HFFc6 (cell line): ENCODE results near the gene ARID5B. TPM values are rescaled to one million over a fixed set of nuclear protein-coding genes. Genes with fewer than 3 reads are reported as not detected.
A peak's percentile ranks its signal among the peaks of the same experiment; 100 is the strongest.

Experiments
- DNase-seq: peaks from one replicate; pipeline ENCODE4 v3.0.0-alpha.2; 2018
- H3K27ac Mint-ChIP-seq: 2 replicates; pipeline ENCODE4 v1.8.0; 2020; ENCODE audit warnings: mild to moderate bottlenecking, mixed read lengths
- H3K27me3 Mint-ChIP-seq: 2 replicates; pipeline ENCODE4 v1.8.0; 2021; ENCODE audit warnings: mild to moderate bottlenecking, moderate library complexity, mixed read lengths; ENCODE audit not compliant: insufficient read depth
- H3K36me3 Mint-ChIP-seq: 2 replicates; pipeline ENCODE4 v1.8.0; 2021; ENCODE audit warnings: low read depth, mixed read lengths
- H3K4me1 Mint-ChIP-seq: 2 replicates; pipeline ENCODE4 v1.8.0; 2020; ENCODE audit warnings: low read depth, mixed read lengths
- H3K4me3 Mint-ChIP-seq: 2 replicates; pipeline ENCODE4 v1.8.0; 2020; ENCODE audit warnings: mild to moderate bottlenecking, moderate library complexity, mixed read lengths
- H3K9me3 Mint-ChIP-seq: 2 replicates; pipeline ENCODE4 v1.8.0; 2020; ENCODE audit warnings: mild to moderate bottlenecking, mixed read lengths
- long read RNA-seq: library from polyadenylated mRNA; unstranded; transcript quantifications from one replicate; pipeline ENCODE4 v2.0.0, GENCODE V29; 2019
- total RNA-seq, 6 experiments: library from RNA; stranded (reverse); fragmentation: NEBNext Ultra II Directional; extraction: Animal tissue kit (Norgen Biotek cat#: 25700); gene quantifications; 2 replicates in 1 of 6; 3 replicates in 5 of 6; pipeline ENCODE4 v1.2.3, GENCODE V29; 2021
- TF ChIP-seq, protein P1 (sequence below): fragments of 200-600 bp; sonication (generic); IDR thresholded peaks from 2 replicates; pipeline ENCODE4 v1.5.0; 2021; ENCODE audit warnings: antibody characterized with exemption, mild to moderate bottlenecking

The ARID5B gene
- 100 to 1,000 TPM; 102 to 142 (median 131) TPM for total RNA-seq
- long read RNA-seq, full-length matches to known transcripts = 5 of 396 reads
- long read RNA-seq, partial matches to known transcripts = 171 of 396 reads
- long read RNA-seq, other reads (novel, unspliced or antisense) = 220 of 396 reads

- Mint-ChIP-seq H3K27ac (peak within 1 kb of the TSS; percentile 96), H3K36me3 (peaks cover 15% of the 10 kb centered on the region), H3K9me3 (no peaks in the 10 kb centered on the region), H3K4me1 (peaks cover 59% of the 10 kb centered on the region), H3K27me3 (peaks cover 2% of the 10 kb centered on the region), H3K4me3 (peak within 1 kb of the TSS; percentile 93)
- DNase-seq = peak; percentile 51
- TF ChIP-seq, protein P1, sequence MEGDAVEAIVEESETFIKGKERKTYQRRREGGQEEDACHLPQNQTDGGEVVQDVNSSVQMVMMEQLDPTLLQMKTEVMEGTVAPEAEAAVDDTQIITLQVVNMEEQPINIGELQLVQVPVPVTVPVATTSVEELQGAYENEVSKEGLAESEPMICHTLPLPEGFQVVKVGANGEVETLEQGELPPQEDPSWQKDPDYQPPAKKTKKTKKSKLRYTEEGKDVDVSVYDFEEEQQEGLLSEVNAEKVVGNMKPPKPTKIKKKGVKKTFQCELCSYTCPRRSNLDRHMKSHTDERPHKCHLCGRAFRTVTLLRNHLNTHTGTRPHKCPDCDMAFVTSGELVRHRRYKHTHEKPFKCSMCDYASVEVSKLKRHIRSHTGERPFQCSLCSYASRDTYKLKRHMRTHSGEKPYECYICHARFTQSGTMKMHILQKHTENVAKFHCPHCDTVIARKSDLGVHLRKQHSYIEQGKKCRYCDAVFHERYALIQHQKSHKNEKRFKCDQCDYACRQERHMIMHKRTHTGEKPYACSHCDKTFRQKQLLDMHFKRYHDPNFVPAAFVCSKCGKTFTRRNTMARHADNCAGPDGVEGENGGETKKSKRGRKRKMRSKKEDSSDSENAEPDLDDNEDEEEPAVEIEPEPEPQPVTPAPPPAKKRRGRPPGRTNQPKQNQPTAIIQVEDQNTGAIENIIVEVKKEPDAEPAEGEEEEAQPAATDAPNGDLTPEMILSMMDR = no peak
These were observed at the start of gene ARID5B for GRCh38 chr10:61900829-61901792. Gene ARID5B, plus strand, starts transcription at chr10:61901699. Its CDS starts 11 bp downstream, at chr10:61901710.

DNA sequence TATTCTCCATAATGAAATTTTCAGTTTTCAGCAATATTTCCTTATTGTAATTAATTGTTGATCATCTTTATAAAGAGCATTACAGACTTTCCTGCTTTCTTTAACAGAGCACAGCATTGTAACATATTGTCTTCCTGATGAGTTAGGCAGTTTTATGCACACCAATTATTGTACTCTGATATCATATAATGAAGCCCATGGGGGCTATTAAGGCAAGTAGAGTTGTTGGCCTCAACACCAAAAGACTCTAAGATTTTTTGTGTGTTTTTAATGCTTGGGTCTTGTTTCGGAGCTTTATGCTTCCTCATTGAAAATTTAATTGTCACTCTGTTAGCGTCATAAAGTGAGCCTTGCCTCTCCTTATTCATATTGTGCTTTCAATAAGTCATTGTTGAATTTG lies 49.2 kb upstream of the ARID5B start:
- Mint-ChIP-seq H3K9me3 (no peaks in the 10 kb centered on the region), H3K4me1 (peaks cover 14% of the 10 kb centered on the region), H3K36me3 (no peaks in the 10 kb centered on the region), H3K27ac (no peak overlapping the region), H3K4me3 (no peak overlapping the region), H3K27me3 (peaks cover under 1% of the 10 kb centered on the region; the same call in 1 of the 2 replicates)
- TF ChIP-seq, protein P1 = no peak
- DNase-seq = no peak

- H3K27ac Mint-ChIP-seq = no peak overlapping the region
- DNase-seq = no peak
- peaks cover 12% of the 10 kb centered on the region; the same call in 1 of the 2 replicates for H3K4me1 Mint-ChIP-seq
- H3K27me3 Mint-ChIP-seq = peaks cover 2% of the 10 kb centered on the region; the same call in 1 of the 2 replicates
- H3K36me3 Mint-ChIP-seq = 0 out of 2 replicates have a peak, but pooled peaks cover 5% of the 10 kb centered on the region
- TF ChIP-seq, protein P1 = no peak
- H3K4me3 Mint-ChIP-seq = no peak overlapping the region
- no peaks in the 10 kb centered on the region for H3K9me3 Mint-ChIP-seq
These were observed 45.7 kb upstream of the ARID5B start for GRCh38 chr10:61855771-61856170.

GRCh38 chr10:61857746-61858145 lies 43.8 kb upstream of the ARID5B start:
- Mint-ChIP-seq H3K27ac (no peak overlapping the region), H3K4me1 (peaks cover 16% of the 10 kb centered on the region; the same call in 1 of the 2 replicates), H3K9me3 (no peaks in the 10 kb centered on the region), H3K36me3 (0 out of 2 replicates have a peak, but pooled peaks cover 5% of the 10 kb centered on the region), H3K27me3 (peaks cover 2% of the 10 kb centered on the region; the same call in 1 of the 2 replicates), H3K4me3 (no peak overlapping the region)
- DNase-seq = no peak
- TF ChIP-seq, protein P1 = no peak

- H3K4me3 Mint-ChIP-seq = no peak overlapping the region
- peaks cover 2% of the 10 kb centered on the region; the same call in 1 of the 2 replicates for H3K27me3 Mint-ChIP-seq
- H3K9me3 Mint-ChIP-seq = no peaks in the 10 kb centered on the region
- no peak overlapping the region for H3K27ac Mint-ChIP-seq
- H3K4me1 Mint-ChIP-seq = peaks cover 16% of the 10 kb centered on the region; the same call in 1 of the 2 replicates
- H3K36me3 Mint-ChIP-seq = 0 out of 2 replicates have a peak, but pooled peaks cover 5% of the 10 kb centered on the region
- no peak for DNase-seq
- TF ChIP-seq, protein P1 = no peak
These were observed 41.7 kb upstream of the ARID5B start for GRCh38 chr10:61859786-61860185.
